Stimulated activated CD8-positive, alpha-beta memory T cell treated with anti-CD3 and anti-CD28 coated beads, Interleukin-12 subunit alpha, Interleukin-12 subunit beta, amount 100 ng/mL, for 4 hours (primary cell): Measurements from ENCODE around the gene ZGPAT.

Source experiments
- DNase-seq: peaks from one replicate; pipeline ENCODE4 v3.0.0-alpha.2; 2020; ENCODE audit warnings: low read depth

ZGPAT gene

DNA sequence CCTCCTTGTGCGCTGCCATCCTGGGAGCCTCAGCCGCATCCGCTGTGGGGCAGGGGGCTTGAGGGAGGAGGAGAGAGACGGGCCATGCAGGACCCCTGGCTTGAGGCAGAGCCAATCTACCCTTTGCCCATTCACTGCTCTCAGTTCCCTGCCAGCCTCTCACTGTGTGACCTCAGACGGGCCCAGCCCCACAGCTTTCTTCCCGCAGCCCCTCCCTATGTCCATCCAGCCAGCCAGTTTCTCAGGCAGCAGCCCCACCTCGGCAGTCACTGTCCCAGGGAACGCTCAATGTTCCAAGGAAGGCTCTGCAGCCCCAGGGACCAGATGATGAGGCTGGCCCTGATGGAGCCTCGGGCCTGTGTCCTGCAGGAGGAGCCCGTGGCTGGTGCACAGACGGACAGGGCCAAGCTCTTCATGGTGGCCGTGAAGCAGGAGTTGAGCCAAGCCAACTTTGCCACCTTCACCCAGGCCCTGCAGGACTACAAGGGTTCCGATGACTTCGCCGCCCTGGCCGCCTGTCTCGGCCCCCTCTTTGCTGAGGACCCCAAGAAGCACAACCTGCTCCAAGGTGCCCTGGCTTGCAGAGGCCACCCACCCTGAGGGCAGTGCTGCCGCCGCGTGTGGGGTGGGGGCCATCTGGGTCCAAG lies 15.3 kb upstream of the ZGPAT start:
- DNase-seq = no peak

DNA sequence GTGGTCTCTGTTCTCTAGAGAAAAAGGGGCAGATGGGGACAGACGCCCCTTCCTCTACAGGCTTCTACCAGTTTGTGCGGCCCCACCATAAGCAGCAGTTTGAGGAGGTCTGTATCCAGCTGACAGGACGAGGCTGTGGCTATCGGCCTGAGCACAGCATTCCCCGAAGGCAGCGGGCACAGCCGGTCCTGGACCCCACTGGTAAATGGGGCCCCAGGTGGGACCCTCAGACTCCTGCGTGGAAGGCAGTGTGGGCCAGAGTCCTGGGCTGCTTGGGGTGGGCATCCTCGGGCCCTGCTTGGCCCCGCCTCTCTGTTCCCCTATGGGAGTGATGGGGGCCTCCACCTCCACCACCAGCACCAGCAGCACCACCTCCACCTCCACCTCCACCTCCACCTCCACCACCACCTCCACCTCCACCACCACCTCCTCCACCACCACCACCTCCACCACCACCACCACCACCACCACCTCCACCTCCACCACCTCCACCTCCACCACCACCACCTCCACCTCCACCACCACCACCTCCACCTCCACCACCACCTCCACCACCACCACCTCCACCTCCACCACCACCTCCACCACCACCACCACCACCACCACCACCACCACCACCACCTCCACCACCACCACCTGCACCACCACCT lies 14.6 kb upstream of the ZGPAT start:
- no peak for DNase-seq

DNA sequence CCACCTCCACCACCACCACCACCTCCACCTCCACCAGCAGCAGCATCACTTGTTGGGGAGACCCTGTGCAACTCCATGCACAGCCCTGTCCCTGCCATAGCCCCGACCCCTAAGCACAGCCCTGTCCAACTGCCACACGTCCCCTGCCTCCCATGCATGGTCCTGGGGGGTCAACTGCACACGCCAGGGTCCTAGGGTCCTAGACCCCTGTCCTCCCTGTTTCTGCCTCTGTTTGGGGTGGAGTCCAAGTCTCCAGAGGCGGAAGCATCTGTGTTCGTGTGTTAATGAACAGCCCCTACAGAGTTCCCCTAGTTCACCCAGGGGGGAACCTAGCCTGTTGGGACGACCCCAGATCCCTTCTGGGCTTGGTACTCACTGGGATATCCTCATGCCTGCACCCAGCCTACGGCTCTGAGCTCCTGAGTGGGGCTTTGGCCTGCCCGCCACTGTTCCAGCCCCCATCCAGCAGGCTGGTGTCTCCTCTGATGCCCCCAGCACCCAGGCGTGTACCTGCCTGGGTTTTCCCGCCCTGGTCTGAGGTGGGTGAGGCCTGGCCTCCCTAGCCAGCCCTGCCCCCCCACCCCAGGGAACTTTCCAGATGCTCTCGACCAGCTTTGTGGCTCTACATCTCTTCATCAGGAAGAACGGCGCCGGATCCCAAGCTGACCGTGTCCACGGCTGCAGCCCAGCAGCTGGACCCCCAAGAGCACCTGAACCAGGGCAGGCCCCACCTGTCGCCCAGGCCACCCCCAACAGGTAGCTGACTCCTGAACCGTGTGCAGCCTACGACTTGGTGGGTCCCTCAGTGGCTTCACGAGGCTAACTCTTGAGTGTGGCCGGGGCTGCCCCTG lies 13.9 kb upstream of the ZGPAT start:
- DNase-seq = no peak

DNA sequence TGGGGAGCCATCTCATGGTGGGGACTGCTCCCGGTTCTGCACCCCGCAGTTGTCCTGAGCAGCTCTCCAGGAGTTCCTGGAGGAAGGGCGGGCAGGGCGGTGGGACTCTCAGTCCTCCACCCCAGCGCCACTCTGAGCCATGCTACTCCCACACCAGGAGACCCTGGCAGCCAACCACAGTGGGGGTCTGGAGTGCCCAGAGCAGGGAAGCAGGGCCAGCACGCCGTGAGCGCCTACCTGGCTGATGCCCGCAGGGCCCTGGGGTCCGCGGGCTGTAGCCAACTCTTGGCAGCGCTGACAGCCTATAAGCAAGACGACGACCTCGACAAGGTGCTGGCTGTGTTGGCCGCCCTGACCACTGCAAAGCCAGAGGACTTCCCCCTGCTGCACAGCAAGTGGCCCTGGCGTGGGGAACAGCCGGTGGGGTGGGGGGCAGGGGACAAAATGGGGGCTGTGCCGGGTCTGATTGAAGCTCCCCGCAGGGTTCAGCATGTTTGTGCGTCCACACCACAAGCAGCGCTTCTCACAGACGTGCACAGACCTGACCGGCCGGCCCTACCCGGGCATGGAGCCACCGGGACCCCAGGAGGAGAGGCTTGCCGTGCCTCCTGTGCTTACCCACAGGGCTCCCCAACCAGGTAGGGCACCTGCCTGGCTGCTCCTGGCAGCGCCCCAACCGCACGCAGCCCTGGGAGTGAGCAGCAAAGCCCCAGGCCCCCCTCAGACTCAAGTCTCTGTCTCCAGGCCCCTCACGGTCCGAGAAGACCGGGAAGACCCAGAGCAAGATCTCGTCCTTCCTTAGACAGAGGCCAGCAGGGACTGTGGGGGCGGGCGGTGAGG lies 13.0 kb upstream of the ZGPAT start:
- no peak for DNase-seq

DNA sequence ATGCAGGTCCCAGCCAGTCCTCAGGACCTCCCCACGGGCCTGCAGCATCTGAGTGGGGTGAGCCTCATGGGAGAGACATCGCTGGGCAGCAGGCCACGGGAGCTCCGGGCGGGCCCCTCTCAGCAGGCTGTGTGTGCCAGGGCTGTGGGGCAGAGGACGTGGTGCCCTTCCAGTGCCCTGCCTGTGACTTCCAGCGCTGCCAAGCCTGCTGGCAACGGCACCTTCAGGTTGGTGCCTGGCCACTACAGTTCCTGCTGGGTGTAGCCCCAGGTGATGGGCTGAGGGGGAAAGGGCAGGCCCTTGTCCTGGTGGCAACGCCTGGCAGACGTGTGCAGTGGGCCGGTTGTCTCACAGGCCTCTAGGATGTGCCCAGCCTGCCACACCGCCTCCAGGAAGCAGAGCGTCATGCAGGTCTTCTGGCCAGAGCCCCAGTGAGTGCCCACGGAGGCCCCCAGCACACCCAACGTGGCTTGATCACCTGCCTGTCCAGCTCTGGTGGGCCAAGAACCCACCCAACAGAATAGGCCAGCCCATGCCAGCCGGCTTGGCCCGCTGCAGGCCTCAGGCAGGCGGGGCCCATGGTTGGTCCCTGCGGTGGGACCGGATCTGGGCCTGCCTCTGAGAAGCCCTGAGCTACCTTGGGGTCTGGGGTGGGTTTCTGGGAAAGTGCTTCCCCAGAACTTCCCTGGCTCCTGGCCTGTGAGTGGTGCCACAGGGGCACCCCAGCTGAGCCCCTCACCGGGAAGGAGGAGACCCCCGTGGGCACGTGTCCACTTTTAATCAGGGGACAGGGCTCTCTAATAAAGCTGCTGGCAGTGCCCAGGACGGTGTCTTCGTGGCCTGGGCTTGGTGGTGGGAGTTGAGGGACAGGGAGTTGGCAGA lies 12.2 kb upstream of the ZGPAT start:
- DNase-seq = no peak

DNA sequence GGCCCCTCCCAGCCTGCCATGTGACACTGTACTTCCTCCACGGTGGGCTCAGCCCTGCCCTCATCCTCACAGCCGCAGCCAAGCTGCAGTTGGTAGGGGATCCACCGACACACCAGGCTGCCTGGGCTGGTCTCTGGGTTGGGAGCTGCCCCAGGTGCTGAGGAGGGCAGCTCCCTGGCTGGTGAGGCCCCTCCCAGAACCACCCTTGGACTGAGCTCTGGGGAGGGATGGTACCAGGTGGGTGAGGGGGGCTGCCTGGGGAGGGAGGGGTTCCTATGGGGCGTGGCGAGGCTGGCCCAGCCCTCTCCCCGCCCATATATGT lies 11.6 kb upstream of the ZGPAT start:
- no peak for DNase-seq

DNA sequence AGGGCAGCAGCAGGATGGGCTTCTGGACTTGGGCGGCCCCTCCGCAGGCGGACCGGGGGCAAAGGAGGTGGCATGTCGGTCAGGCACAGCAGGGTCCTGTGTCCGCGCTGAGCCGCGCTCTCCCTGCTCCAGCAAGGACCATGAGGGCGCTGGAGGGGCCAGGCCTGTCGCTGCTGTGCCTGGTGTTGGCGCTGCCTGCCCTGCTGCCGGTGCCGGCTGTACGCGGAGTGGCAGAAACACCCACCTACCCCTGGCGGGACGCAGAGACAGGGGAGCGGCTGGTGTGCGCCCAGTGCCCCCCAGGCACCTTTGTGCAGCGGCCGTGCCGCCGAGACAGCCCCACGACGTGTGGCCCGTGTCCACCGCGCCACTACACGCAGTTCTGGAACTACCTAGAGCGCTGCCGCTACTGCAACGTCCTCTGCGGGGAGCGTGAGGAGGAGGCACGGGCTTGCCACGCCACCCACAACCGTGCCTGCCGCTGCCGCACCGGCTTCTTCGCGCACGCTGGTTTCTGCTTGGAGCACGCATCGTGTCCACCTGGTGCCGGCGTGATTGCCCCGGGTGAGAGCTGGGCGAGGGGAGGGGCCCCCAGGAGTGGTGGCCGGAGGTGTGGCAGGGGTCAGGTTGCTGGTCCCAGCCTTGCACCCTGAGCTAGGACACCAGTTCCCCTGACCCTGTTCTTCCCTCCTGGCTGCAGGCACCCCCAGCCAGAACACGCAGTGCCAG lies 11.0 kb upstream of the ZGPAT start, which contains the start of gene TNFRSF6B:
TNFRSF6B (plus strand) TSS at position 25 of the 729 bp plus-strand sequence; CDS start at position 141, 116 bp downstream.
- no peak for DNase-seq

DNA sequence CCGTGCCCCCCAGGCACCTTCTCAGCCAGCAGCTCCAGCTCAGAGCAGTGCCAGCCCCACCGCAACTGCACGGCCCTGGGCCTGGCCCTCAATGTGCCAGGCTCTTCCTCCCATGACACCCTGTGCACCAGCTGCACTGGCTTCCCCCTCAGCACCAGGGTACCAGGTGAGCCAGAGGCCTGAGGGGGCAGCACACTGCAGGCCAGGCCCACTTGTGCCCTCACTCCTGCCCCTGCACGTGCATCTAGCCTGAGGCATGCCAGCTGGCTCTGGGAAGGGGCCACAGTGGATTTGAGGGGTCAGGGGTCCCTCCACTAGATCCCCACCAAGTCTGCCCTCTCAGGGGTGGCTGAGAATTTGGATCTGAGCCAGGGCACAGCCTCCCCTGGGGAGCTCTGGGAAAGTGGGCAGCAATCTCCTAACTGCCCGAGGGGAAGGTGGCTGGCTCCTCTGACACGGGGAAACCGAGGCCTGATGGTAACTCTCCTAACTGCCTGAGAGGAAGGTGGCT lies 10.4 kb upstream of the ZGPAT start:
- DNase-seq = no peak

DNA sequence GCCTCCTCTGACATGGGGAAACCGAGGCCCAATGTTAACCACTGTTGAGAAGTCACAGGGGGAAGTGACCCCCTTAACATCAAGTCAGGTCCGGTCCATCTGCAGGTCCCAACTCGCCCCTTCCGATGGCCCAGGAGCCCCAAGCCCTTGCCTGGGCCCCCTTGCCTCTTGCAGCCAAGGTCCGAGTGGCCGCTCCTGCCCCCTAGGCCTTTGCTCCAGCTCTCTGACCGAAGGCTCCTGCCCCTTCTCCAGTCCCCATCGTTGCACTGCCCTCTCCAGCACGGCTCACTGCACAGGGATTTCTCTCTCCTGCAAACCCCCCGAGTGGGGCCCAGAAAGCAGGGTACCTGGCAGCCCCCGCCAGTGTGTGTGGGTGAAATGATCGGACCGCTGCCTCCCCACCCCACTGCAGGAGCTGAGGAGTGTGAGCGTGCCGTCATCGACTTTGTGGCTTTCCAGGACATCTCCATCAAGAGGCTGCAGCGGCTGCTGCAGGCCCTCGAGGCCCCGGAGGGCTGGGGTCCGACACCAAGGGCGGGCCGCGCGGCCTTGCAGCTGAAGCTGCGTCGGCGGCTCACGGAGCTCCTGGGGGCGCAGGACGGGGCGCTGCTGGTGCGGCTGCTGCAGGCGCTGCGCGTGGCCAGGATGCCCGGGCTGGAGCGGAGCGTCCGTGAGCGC lies 9.8 kb upstream of the ZGPAT start:
- DNase-seq = no peak

DNA sequence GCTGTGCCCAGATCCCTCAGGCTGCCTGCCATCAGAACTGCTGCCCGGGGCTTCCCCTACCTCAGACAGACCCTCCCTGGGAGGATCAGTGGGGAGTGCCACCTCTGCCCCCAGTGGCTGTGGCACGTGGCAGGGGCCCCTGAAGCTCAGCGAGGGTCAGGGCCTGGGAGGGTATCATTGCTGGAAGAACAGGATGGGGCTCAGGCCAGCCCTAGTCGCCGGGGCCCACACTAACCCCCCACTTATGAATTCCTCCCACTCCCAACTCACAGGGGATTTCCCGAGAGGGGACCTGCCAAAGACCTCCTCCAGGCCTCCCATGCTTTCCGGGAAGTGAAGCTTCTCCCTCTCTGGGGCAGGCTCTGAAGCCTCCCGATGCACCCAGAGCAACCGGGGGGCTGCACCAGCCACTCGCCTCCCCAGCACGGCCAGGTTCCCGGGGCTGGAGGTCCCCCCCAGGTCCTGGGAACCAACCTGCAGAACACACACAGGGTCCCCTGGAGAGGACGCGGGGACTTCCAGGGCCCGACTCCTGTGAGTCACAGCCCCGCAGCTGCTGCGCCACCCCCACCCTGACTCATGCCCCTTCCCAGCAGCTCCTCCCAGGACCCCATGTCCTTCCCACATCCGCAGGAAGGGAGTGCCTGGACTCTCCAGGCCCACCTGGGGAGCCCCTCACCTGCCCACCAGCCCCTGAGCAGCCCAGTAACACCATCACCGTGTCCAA lies 8.9 kb upstream of the ZGPAT start:
- DNase-seq = no peak

DNA sequence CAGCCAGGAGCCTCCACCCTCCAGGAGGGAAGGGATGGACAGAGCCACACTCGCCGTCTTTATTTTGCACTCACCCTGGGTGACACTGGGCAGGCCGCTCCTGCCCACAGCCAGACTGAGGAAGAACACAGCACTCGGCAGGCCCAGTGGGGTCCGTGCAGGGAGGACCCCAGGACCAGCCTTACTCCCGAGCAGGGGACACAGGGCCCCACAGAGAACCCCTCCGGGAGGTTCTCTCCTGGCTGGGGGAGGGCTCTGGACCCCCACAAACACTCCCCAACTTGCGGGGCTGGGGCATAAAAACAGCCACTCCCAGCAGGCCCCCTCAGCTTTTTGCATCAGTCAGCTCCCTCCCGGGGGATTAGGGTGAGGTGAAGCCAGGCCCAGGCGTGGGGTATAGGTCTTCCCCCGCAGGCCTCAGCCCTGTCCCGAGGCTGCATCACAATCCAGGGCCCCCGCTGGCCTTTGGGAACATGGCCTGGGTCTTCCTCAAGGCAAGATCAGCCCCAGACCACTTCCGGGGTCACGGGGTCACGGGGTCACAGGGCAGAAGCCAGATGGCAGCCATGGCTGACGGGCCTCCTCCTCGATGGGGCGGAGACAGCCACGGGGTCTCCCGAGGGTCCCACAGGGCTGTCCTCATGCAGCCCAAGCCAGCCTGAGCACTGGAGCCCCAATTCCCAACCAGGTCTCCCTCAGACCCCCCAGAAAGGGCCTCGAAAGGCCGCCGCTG lies 8.2 kb upstream of the ZGPAT start:
- DNase-seq = no peak

DNA sequence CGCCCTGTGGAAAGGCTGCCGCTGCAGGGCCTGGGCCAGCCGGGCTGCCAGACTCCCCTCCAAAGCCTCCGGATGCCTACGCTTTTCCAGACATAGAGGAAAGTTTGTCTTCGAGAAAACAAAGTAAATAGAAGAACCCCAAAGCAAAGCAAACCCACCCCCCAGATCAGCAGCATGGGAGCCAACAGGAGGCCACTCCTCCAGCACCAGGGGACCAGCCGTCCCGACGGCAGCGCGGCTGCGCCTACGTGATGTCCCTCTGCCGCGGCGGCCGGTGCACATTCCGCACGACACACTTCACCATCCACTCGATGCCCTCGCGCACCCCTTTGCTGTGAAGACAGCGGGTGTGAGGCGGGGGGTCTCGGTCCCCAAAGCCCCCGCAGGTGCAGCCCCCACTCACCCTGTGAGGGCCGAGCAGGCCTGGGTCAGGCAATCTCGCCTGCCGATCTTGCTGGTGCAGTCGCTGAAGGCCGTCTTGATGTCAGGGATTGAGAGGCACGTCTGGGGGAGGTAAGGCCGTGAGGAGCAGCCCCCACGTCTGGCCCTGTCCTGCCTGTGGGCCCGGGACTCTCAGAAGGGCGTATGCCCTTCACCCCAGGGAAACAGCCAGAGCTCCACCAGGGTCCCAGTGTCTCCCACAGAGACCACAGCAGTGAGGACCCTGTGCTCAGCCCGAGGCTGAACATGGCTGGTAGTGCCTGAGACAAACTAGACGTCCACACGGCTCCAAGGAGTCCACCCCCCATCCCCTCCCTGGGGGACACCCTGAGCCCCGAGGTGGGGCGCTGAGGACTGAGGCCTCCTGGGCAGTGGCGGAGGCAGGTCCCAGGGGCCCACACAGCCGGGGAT lies 7.4 kb upstream of the ZGPAT start:
- DNase-seq = no peak

DNA sequence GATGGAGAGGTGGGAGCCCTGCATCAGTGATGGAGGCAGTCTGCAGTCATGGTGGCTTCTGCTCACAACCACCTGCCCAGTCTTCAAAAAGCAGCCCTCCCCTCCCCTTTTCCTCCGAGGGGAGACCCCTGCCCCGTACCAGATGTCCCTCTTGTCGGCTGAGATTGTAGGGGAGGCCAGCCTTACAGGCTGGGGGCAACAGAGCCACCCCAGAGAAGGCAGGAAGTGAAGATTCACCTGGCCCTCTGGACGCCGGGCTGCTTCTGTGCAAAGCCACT lies 6.8 kb upstream of the ZGPAT start:
- DNase-seq = no peak

DNA sequence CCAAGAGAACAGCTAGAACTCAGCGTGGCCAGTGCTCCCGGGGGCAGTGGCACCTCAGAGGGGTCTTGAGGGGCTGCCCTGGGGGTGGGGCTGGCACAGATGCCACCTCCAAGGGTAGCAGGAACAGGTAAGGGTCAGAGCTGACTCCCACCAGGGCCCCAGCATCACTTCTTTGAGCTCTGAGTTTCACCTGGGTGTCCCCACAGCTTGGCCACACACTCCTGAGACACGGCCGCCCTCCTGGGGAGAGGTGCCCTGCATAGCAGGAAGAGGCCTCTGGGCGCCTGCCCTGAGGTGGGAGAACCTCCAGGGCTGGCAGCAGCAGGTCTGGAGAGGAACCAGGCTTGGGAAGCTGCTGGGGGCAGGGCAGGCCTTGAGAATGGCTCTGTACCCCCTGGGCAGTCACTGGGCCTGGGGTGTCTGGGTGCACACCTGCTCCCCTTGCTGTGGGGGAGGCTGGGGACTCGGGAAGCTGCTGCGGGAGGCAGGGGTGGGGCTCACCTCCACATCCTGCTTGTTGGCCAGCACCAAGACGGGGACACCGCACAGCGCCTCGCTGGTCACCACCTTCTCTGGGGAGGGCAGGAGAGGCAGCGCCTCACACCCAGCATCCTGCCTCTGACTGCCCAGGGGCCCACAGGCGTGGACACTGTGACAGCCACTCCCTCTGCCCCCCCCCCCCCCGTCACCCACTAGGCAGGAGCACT lies 6.4 kb upstream of the ZGPAT start:
- DNase-seq = no peak

DNA sequence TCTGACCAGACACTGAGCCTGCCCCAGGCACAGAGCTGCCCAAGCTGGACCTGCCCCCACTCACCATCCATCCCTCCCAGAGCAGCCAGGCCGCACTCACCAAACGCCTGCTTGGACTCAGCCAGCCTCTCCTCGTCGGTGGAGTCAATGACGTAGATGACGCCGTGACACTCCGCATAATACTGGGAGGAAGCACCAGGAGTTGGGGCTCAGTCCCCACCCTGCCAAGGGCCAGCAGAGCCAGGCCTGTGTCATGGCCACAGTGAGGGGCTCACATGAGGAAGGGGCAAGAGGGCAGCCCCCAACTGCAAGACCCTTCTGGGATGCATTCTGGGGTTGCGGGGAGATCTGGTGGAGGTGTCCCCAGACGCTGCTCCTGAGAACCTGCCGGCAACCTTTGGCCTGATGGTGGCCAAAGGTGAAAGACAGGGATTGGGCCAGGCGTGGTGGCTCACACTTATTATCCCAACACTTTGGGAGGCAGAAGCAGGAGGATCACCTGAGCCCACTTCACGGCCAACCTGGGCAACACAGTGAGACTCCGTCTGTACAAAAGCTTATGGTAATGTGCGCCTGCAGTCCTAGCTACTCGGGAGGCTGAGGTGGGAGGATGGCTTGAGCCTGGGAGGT lies 5.7 kb upstream of the ZGPAT start:
- DNase-seq = no peak

DNA sequence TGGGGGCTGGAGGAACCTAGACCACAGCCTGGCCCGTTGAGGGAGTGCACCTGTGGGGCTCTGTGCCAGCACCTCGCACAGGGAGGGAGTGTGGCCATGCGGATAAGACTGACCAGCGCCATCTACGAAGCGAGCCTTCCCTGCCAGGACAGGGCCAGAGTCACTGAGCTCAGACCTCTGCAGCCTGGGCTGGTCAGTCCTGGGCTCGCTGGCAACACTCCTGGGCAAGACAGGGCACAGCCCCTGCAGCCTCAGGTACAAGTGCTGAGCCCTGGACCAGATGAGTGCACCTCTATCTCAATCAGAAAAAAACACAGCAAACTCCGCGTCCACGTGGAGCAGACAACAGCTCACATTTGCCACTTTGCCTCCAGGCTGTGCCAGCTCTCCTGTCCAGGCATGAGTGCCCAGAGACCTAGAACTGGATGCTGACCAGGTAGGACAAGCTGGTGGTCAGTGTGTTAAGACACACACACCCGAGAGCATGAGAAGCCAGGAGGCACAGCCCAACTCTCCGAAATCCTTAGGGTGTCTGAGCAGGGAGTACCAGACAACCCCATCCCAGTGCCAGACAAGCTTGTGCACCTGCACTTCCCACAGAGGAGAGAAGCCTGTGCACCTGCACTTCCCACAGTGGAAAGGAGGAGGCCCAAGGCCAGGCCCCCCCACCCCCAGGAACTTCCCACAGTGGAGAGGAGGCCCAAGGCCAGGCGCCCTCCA lies 4.9 kb upstream of the ZGPAT start:
- DNase-seq = no peak
